ENCODE data around the gene DPP7. TPM values are rescaled to one million over a fixed set of nuclear protein-coding genes. Genes with fewer than 3 reads are reported as not detected.

The DPP7 gene
- total and polyA plus RNA-seq, 9 of the 15 experiments (the other 6 are each of a cell fraction or from before 2014, with no cell fraction given) = 0.99 to 365 (median 132) TPM

GRCh38 chr9:137114613-137115393, at the start of gene DPP7 (continued):
- TF ChIP-seq HNRNPL (IDR thresholded peaks at IDR 0.05; ENCODE audit: low read depth, low read length) (peak; percentile 78), STAT6 (CRISPR knock-in tag; IDR thresholded peaks at IDR 0.05) (no peak), FOXP1 (CRISPR knock-in tag; IDR thresholded peaks at IDR 0.05) (peak; percentile 68; the same call in 1 of the 2 replicates), MXI1 (IDR thresholded peaks at IDR 0.05; ENCODE audit: low read depth, low read length) (peak; percentile 45), ID3 (CRISPR knock-in tag; IDR thresholded peaks at IDR 0.05) (no peak), ID3 (tag; IDR thresholded peaks at IDR 0.05) (0 out of 2 replicates have a peak, but pooled peaks have one; percentile 40), FOXM1 (IDR thresholded peaks at IDR 0.05; ENCODE audit: low read depth) (no peak), FOXM1 (CRISPR knock-in tag; IDR thresholded peaks at IDR 0.05; ENCODE audit: low read depth) (peak; percentile 73; the same call in 1 of the 2 replicates), NFE2 (IDR thresholded peaks at IDR 0.05; ENCODE audit: low read depth) (no peak), TEAD4 (IDR thresholded peaks at IDR 0.05; ENCODE audit: low read length) (no peak), TEAD4 (CRISPR knock-in tag; IDR thresholded peaks at IDR 0.05; ENCODE audit: borderline replicate concordance) (0 out of 2 replicates have a peak, but pooled peaks have one; percentile 45), ETV6 (IDR thresholded peaks at IDR 0.05; ENCODE audit: borderline replicate concordance in 1 of 2, low read depth in 2 of 2, low read length in 1 of 2) (no peak), ETV6 (CRISPR knock-in tag; IDR thresholded peaks at IDR 0.05; ENCODE audit: borderline replicate concordance) (no peak), ZNF184 (CRISPR knock-in tag; IDR thresholded peaks at IDR 0.05) (no peak), ZBTB2 (IDR thresholded peaks at IDR 0.05) (0 out of 2 replicates have a peak, but pooled peaks have one; percentile 22), PTTG1 (tag; IDR thresholded peaks at IDR 0.05; ENCODE audit: low read depth) (no peak), RREB1 (CRISPR knock-in tag; IDR thresholded peaks at IDR 0.05) (no peak), YBX1 (IDR thresholded peaks at IDR 0.05) (no peak)

All from K562 (cell line).